ENCODE measurements around the gene FAM120B.

GRCh38 chr6:170415318-170415717 is 108.8 kb downstream of the FAM120B start:
- no peak for TF ChIP-seq CTCF (conservative IDR thresholded peaks at IDR 0.05; ENCODE audit: low read depth, low read length)
- no peak for TF ChIP-seq POLR2A (IDR thresholded peaks at IDR 0.05; ENCODE audit: low read depth, low read length)
- no peak for TF ChIP-seq FOS (IDR thresholded peaks at IDR 0.05; ENCODE audit: low read depth, low read length)
- no peak for TF ChIP-seq CHD1 (IDR thresholded peaks at IDR 0.05; ENCODE audit: low read depth, low read length)
- TF ChIP-seq MAFK (IDR thresholded peaks at IDR 0.05; ENCODE audit: low read depth, low read length) = no peak
- TF ChIP-seq CEBPB (IDR thresholded peaks at IDR 0.05; ENCODE audit: low read depth, low read length) = no peak
